MG63 (cell line): ENCODE data around the gene TFB2M. TPM values are rescaled to one million over a fixed set of nuclear protein-coding genes. Genes with fewer than 3 reads are reported as not detected.
"Not testable (repeated sequence)": the region's sequence is repeated elsewhere in the genome, so short reads cannot be mapped to it uniquely, and the experiment has no call there.

ENCODE experiments used
- DNase-seq: peaks from one replicate; pipeline ENCODE4 v3.0.0-alpha.2; 2020
- H3K27me3 ChIP-seq: fragments of 250-450 bp; sonication (Bioruptor Pico); 2 replicates; pipeline ENCODE4 v1.5.1; 2020; ENCODE audit warnings: mild to moderate bottlenecking, moderate library complexity
- H3K36me3 ChIP-seq: fragments of 250-450 bp; sonication (Bioruptor Pico); 2 replicates; pipeline ENCODE4 v1.5.1; 2020; ENCODE audit warnings: mild to moderate bottlenecking, moderate library complexity
- H3K4me3 ChIP-seq: fragments of 250-450 bp; sonication (Bioruptor Pico); 2 replicates; pipeline ENCODE4 v1.5.1; 2020; ENCODE audit warnings: mild to moderate bottlenecking, moderate library complexity
- H3K9me3 ChIP-seq: fragments of 250-450 bp; sonication (Bioruptor Pico); 2 replicates; pipeline ENCODE4 v1.5.1; 2020; ENCODE audit warnings: mild to moderate bottlenecking, moderate library complexity
- total RNA-seq: library from RNA; depleted of rRNA; stranded (reverse); fragments of >200 nt; shearing (Covaris generic); gene quantifications from 2 replicates; pipeline ENCODE4 v1.2.3, GENCODE V29; 2014; ENCODE audit warnings: low replicate concordance

Gene TFB2M
- total RNA-seq, 1 experiment from 2014 or later: 10.9 TPM

- Histone ChIP-seq H3K9me3 (no peaks in the 10 kb centered on the region), H3K27me3 (no peaks in the 10 kb centered on the region), H3K36me3 (peaks cover 6% of the 10 kb centered on the region), H3K4me3 (no peak overlapping the region)
- DNase-seq: peak; percentile 40
Measured at GRCh38 chr1:246588159-246588721, 22.2 kb upstream of the TFB2M start.

- DNase-seq: no peak
Measured at GRCh38 chr1:246587606-246588005, 21.5 kb upstream of the TFB2M start.

GRCh38 chr1:246587032-246587431, 21.0 kb upstream of the TFB2M start:
- DNase-seq: no peak
- Histone ChIP-seq H3K9me3 (no peaks in the 10 kb centered on the region), H3K36me3 (peaks cover 6% of the 10 kb centered on the region; the same call in 1 of the 2 replicates), H3K27me3 (no peaks in the 10 kb centered on the region), H3K4me3 (no peak overlapping the region)

More at GRCh38 chr1:246587606-246588005, 21.5 kb upstream of the TFB2M start:
- Histone ChIP-seq H3K36me3 (peaks cover 6% of the 10 kb centered on the region; the same call in 1 of the 2 replicates), H3K9me3 (no peaks in the 10 kb centered on the region), H3K27me3 (no peaks in the 10 kb centered on the region), H3K4me3 (no peak overlapping the region)

GRCh38 chr1:246583448-246584185, 17.6 kb upstream of the TFB2M start:
- Histone ChIP-seq H3K4me3 (no peak overlapping the region), H3K9me3 (no peaks in the 10 kb centered on the region), H3K27me3 (no peaks in the 10 kb centered on the region), H3K36me3 (0 out of 2 replicates have a peak, but pooled peaks cover 2% of the 10 kb centered on the region)
- DNase-seq: peak; percentile 28

- H3K4me3 ChIP-seq: no peak overlapping the region
- DNase-seq: no peak
- H3K27me3 ChIP-seq: no peaks in the 10 kb centered on the region
- H3K9me3 ChIP-seq: no peaks in the 10 kb centered on the region
- 0 out of 2 replicates have a peak, but pooled peaks cover 2% of the 10 kb centered on the region for H3K36me3 ChIP-seq
Measured at GRCh38 chr1:246583056-246583440, 17.0 kb upstream of the TFB2M start.

- no peak for DNase-seq
- 0 out of 2 replicates have a peak, but pooled peaks cover 2% of the 10 kb centered on the region for H3K36me3 ChIP-seq
- no peaks in the 10 kb centered on the region for H3K9me3 ChIP-seq
- H3K27me3 ChIP-seq: no peaks in the 10 kb centered on the region
- no peak overlapping the region for H3K4me3 ChIP-seq
Measured at GRCh38 chr1:246582301-246583055, 16.4 kb upstream of the TFB2M start.

GRCh38 chr1:246580497-246581370, 14.7 kb upstream of the TFB2M start:
- Histone ChIP-seq H3K4me3 (no peak overlapping the region), H3K9me3 (no peaks in the 10 kb centered on the region), H3K27me3 (no peaks in the 10 kb centered on the region), H3K36me3 (0 out of 2 replicates have a peak, but pooled peaks cover 2% of the 10 kb centered on the region)
- DNase-seq: no peak

- Histone ChIP-seq H3K36me3 (0 out of 2 replicates have a peak, but pooled peaks cover 2% of the 10 kb centered on the region), H3K27me3 (no peaks in the 10 kb centered on the region), H3K9me3 (no peaks in the 10 kb centered on the region), H3K4me3 (no peak overlapping the region)
- DNase-seq: no peak
Measured at GRCh38 chr1:246579818-246580217, 13.8 kb upstream of the TFB2M start.

- DNase-seq: no peak
- Histone ChIP-seq H3K27me3 (no peaks in the 10 kb centered on the region), H3K36me3 (no peaks in the 10 kb centered on the region), H3K4me3 (no peak overlapping the region), H3K9me3 (no peaks in the 10 kb centered on the region)
Measured at GRCh38 chr1:246577720-246578106, 11.7 kb upstream of the TFB2M start.

GRCh38 chr1:246577082-246577719, 11.1 kb upstream of the TFB2M start:
- H3K4me3 ChIP-seq: no peak overlapping the region
- DNase-seq: no peak

GRCh38 chr1:246576709-246577032, 10.6 kb upstream of the TFB2M start:
- Histone ChIP-seq H3K4me3 (no peak overlapping the region), H3K9me3 (no peaks in the 10 kb centered on the region), H3K36me3 (no peaks in the 10 kb centered on the region), H3K27me3 (no peaks in the 10 kb centered on the region)
- DNase-seq: no peak

More at GRCh38 chr1:246577082-246577719, 11.1 kb upstream of the TFB2M start:
- no peaks in the 10 kb centered on the region for H3K9me3 ChIP-seq
- no peaks in the 10 kb centered on the region for H3K36me3 ChIP-seq
- H3K27me3 ChIP-seq: no peaks in the 10 kb centered on the region

GRCh38 chr1:246573491-246573890, 7.4 kb upstream of the TFB2M start:
- no peak for DNase-seq
- Histone ChIP-seq H3K36me3 (no peaks in the 10 kb centered on the region), H3K4me3 (no peak overlapping the region), H3K27me3 (no peaks in the 10 kb centered on the region), H3K9me3 (no peaks in the 10 kb centered on the region)

- H3K9me3 ChIP-seq: no peaks in the 10 kb centered on the region
- H3K36me3 ChIP-seq: no peaks in the 10 kb centered on the region
- no peak overlapping the region for H3K4me3 ChIP-seq
- H3K27me3 ChIP-seq: no peaks in the 10 kb centered on the region
- no peak for DNase-seq
Measured at GRCh38 chr1:246572785-246573184, 6.7 kb upstream of the TFB2M start.

GRCh38 chr1:246571953-246572352, 5.9 kb upstream of the TFB2M start:
- H3K9me3 ChIP-seq: no peaks in the 10 kb centered on the region
- H3K36me3 ChIP-seq: no peaks in the 10 kb centered on the region
- H3K27me3 ChIP-seq: no peaks in the 10 kb centered on the region
- H3K4me3 ChIP-seq: no peak overlapping the region
- DNase-seq: no peak

GRCh38 chr1:246571309-246571708, 5.2 kb upstream of the TFB2M start:
- H3K36me3 ChIP-seq, H3K27me3 ChIP-seq, H3K4me3 ChIP-seq, DNase-seq, H3K9me3 ChIP-seq: not testable (repeated sequence)
